ENCODE results near the gene RYR1. TPM values are rescaled to one million over a fixed set of nuclear protein-coding genes. Genes with fewer than 3 reads are reported as not detected.

RYR1 gene
- total RNA-seq, 1 experiment from 2014 or later, result 0.45 TPM

DNA sequence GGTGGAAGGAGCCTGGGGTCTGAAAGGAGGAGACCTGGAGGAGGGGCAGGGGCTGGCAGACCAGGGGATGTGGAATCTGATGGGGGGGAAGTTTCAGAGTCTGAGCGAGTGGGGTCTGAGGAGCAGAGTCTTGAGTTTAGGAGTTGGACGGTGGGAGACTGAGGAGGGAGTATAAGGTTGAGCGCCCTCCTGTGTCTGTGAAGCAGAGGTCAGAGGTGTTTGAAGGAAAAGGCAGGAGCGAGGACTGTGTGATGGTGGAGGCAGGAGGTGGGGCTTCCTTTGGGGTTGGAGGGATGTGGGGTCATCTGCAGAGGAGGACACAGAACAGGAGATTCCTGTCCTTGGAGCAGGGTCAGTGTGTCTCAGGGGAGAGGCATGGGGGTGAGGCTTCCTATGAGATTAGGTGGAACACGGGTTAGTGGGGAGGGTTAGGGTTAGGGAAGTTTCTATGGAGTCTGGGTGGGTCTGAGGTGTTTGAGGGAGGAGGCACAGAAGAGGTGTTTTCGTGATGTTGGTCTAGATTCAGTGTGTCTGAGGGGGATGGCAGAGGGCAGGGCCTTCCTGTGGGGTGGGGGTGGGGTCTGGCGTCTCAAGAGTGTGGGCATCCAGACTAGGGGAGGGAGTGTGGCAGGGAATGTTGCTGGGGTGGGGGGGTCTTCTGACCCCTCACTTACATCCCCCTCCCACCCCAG lies 8.3 kb downstream of the RYR1 start:
- Histone ChIP-seq H3K36me3 (ENCODE audit: insufficient read depth, low read length) (no peaks in the 10 kb centered on the region), H3K9me3 (ENCODE audit: low read length) (no peaks in the 10 kb centered on the region), H3K9ac (ENCODE audit: low read length) (no peak overlapping the region), H3K27me3 (ENCODE audit: low read length) (no peaks in the 10 kb centered on the region), H3K79me2 (ENCODE audit: low read length) (no peaks in the 10 kb centered on the region), H3K4me3 (ENCODE audit: low read length) (no peak overlapping the region), H3K4me1 (ENCODE audit: low read length) (no peaks in the 10 kb centered on the region), H3K9me2 (replicated peaks; ENCODE audit: insufficient read depth, low read length) (no peaks in the 10 kb centered on the region), H2AFZ (ENCODE audit: low read length) (no peak overlapping the region), H4K20me1 (ENCODE audit: insufficient read depth, low read depth, low read length) (no peaks in the 10 kb centered on the region), H3K27ac (ENCODE audit: low read length) (no peak overlapping the region), H3K4me2 (ENCODE audit: low read depth, low read length, poor library complexity, severe bottlenecking) (no peak overlapping the region)
- peak; percentile 65 for DNase-seq

DNA sequence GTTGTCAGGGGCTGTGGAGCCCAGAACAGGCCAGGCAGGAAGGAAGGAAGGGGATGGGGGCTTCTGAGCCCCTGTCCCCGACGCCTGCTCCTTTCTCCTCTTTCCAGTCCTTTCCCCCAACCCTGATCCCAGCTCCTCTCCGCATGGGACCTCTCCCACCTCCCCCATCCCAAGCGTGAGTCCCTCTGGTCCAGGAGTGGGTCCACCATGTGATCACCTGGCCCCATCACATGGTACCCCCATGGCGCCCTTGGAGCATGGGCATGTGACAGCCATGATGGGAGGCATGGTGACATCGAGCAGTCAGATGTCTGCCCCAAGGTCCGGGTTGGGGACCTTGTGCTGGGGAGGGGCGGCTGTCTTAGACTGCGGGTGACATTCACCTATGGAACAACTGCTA lies 9.2 kb downstream of the RYR1 start:
- no peaks in the 10 kb centered on the region for H3K27me3 ChIP-seq (ENCODE audit: low read length)
- no peak for DNase-seq
- no peaks in the 10 kb centered on the region for H4K20me1 ChIP-seq (ENCODE audit: insufficient read depth, low read depth, low read length)
- no peaks in the 10 kb centered on the region for H3K36me3 ChIP-seq (ENCODE audit: insufficient read depth, low read length)
- H3K79me2 ChIP-seq (ENCODE audit: low read length), result no peaks in the 10 kb centered on the region
- H3K9me3 ChIP-seq (ENCODE audit: low read length), result no peaks in the 10 kb centered on the region
- H3K4me3 ChIP-seq (ENCODE audit: low read length), result no peak overlapping the region
- no peaks in the 10 kb centered on the region for H3K9me2 ChIP-seq (replicated peaks; ENCODE audit: insufficient read depth, low read length)
- H3K4me2 ChIP-seq (ENCODE audit: low read depth, low read length, poor library complexity, severe bottlenecking), result no peak overlapping the region
- H3K9ac ChIP-seq (ENCODE audit: low read length), result no peak overlapping the region
- H2AFZ ChIP-seq (ENCODE audit: low read length), result no peak overlapping the region
- H3K4me1 ChIP-seq (ENCODE audit: low read length), result no peaks in the 10 kb centered on the region
- no peak overlapping the region for H3K27ac ChIP-seq (ENCODE audit: low read length)

DNA sequence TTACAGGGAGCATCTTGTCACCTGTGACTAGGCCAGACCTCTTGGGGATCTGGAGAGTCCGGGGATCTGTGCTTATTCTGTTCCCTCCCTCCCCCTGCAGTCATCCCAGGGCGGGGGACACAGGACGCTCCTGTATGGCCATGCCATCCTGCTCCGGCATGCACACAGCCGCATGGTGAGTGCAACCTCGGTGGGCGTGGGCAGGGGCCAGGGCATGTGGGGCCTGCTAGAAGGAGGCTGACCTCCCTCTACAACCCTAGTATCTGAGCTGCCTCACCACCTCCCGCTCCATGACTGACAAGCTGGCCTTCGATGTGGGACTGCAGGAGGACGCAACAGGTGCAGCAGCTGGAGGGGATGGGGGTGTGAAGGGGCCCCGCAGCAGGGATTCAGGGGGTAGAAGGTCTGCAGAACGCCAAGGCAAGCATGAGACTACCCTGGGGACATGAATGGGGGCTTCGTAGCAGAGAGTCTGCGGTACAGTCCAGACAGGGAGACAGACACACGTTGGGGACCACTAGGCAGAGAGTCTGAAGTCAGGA lies 10.0 kb downstream of the RYR1 start:
- Histone ChIP-seq H3K4me1 (ENCODE audit: low read length) (no peaks in the 10 kb centered on the region), H3K27me3 (ENCODE audit: low read length) (no peaks in the 10 kb centered on the region), H3K9me2 (replicated peaks; ENCODE audit: insufficient read depth, low read length) (no peaks in the 10 kb centered on the region), H4K20me1 (ENCODE audit: insufficient read depth, low read depth, low read length) (no peaks in the 10 kb centered on the region), H3K79me2 (ENCODE audit: low read length) (no peaks in the 10 kb centered on the region), H2AFZ (ENCODE audit: low read length) (no peak overlapping the region), H3K4me3 (ENCODE audit: low read length) (no peak overlapping the region), H3K9me3 (ENCODE audit: low read length) (no peaks in the 10 kb centered on the region), H3K4me2 (ENCODE audit: low read depth, low read length, poor library complexity, severe bottlenecking) (no peak overlapping the region), H3K9ac (ENCODE audit: low read length) (no peak overlapping the region), H3K36me3 (ENCODE audit: insufficient read depth, low read length) (no peaks in the 10 kb centered on the region), H3K27ac (ENCODE audit: low read length) (no peak overlapping the region)
- no peak for DNase-seq

DNA sequence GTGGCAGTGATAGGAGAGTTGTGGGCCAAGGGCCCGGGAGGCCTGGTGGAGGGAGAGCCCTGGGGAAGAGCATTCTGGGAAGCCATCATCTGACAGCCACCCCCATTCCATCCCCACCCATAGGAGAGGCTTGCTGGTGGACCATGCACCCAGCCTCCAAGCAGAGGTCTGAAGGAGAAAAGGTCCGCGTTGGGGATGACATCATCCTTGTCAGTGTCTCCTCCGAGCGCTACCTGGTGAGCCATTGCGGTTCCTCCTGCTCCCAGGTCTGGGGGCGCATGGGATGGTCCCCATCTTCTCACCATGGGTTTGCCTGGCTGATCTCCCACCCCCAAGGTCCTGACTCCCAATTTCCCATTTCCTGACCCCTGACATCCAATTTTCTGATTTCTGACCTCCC lies 10.5 kb downstream of the RYR1 start:
- no peak for DNase-seq
- no peak overlapping the region for H2AFZ ChIP-seq (ENCODE audit: low read length)
- H3K27ac ChIP-seq (ENCODE audit: low read length), result no peak overlapping the region
- H3K9me3 ChIP-seq (ENCODE audit: low read length), result no peaks in the 10 kb centered on the region
- no peaks in the 10 kb centered on the region for H3K9me2 ChIP-seq (replicated peaks; ENCODE audit: insufficient read depth, low read length)
- H3K9ac ChIP-seq (ENCODE audit: low read length), result no peak overlapping the region
- H3K79me2 ChIP-seq (ENCODE audit: low read length), result no peaks in the 10 kb centered on the region
- H3K4me2 ChIP-seq (ENCODE audit: low read depth, low read length, poor library complexity, severe bottlenecking), result no peak overlapping the region
- no peaks in the 10 kb centered on the region for H3K27me3 ChIP-seq (ENCODE audit: low read length)
- H3K4me1 ChIP-seq (ENCODE audit: low read length), result no peaks in the 10 kb centered on the region
- H4K20me1 ChIP-seq (ENCODE audit: insufficient read depth, low read depth, low read length), result no peaks in the 10 kb centered on the region
- H3K4me3 ChIP-seq (ENCODE audit: low read length), result no peak overlapping the region
- H3K36me3 ChIP-seq (ENCODE audit: insufficient read depth, low read length), result no peaks in the 10 kb centered on the region

DNA sequence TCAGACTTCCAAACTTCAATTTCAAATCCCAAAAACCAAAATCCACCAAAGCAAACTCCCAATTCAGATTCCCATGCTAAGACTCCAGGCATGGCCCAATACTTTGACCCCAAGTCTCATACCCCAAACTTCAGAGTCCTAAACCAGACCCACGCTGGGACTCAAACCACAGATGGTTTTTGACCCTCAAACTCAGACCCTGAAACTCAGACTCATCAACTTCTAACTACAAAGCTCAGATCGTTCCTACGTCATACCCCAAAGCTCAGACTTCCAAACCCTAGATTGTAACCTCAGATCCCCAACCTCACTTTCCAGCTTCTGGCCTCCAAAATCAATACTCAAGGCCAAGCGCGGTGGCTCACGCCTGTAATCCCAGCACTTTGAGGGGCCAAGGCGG lies 11.9 kb downstream of the RYR1 start:
- no peaks in the 10 kb centered on the region for H3K27me3 ChIP-seq (ENCODE audit: low read length)
- H3K79me2 ChIP-seq (ENCODE audit: low read length), result no peaks in the 10 kb centered on the region
- H4K20me1 ChIP-seq (ENCODE audit: insufficient read depth, low read depth, low read length), result no peaks in the 10 kb centered on the region
- H3K27ac ChIP-seq (ENCODE audit: low read length), result no peak overlapping the region
- no peaks in the 10 kb centered on the region for H3K36me3 ChIP-seq (ENCODE audit: insufficient read depth, low read length)
- H3K9me3 ChIP-seq (ENCODE audit: low read length), result no peaks in the 10 kb centered on the region
- no peak overlapping the region for H2AFZ ChIP-seq (ENCODE audit: low read length)
- no peak overlapping the region for H3K9ac ChIP-seq (ENCODE audit: low read length)
- H3K4me2 ChIP-seq (ENCODE audit: low read depth, low read length, poor library complexity, severe bottlenecking), result no peak overlapping the region
- no peaks in the 10 kb centered on the region for H3K4me1 ChIP-seq (ENCODE audit: low read length)
- no peak for DNase-seq
- H3K9me2 ChIP-seq (replicated peaks; ENCODE audit: insufficient read depth, low read length), result no peaks in the 10 kb centered on the region
- no peak overlapping the region for H3K4me3 ChIP-seq (ENCODE audit: low read length)

DNA sequence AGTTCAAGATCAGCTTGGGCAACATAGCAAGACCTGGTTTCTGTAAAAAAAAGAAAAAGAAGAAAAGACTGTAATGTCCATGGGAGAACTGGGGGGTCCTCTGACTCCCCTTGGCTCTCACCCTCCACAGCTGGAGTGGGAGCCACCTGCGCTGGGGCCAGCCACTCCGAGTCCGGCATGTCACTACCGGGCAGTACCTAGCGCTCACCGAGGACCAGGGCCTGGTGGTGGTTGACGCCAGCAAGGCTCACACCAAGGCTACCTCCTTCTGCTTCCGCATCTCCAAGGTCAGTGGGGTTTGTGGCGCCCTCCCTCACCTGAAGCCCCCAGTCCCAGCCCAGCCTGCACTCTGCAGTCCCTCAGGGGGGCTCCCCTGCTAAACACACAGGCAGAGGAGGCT lies 14.7 kb downstream of the RYR1 start:
- H3K4me1 ChIP-seq (ENCODE audit: low read length), result no peaks in the 10 kb centered on the region
- H3K79me2 ChIP-seq (ENCODE audit: low read length), result no peaks in the 10 kb centered on the region
- no peaks in the 10 kb centered on the region for H3K9me3 ChIP-seq (ENCODE audit: low read length)
- H3K27me3 ChIP-seq (ENCODE audit: low read length), result no peaks in the 10 kb centered on the region
- no peak overlapping the region for H3K9ac ChIP-seq (ENCODE audit: low read length)
- no peaks in the 10 kb centered on the region for H4K20me1 ChIP-seq (ENCODE audit: insufficient read depth, low read depth, low read length)
- H2AFZ ChIP-seq (ENCODE audit: low read length), result no peak overlapping the region
- DNase-seq, result no peak
- H3K36me3 ChIP-seq (ENCODE audit: insufficient read depth, low read length), result no peaks in the 10 kb centered on the region
- no peaks in the 10 kb centered on the region for H3K9me2 ChIP-seq (replicated peaks; ENCODE audit: insufficient read depth, low read length)
- no peak overlapping the region for H3K4me2 ChIP-seq (ENCODE audit: low read depth, low read length, poor library complexity, severe bottlenecking)
- no peak overlapping the region for H3K27ac ChIP-seq (ENCODE audit: low read length)
- H3K4me3 ChIP-seq (ENCODE audit: low read length), result no peak overlapping the region

DNA sequence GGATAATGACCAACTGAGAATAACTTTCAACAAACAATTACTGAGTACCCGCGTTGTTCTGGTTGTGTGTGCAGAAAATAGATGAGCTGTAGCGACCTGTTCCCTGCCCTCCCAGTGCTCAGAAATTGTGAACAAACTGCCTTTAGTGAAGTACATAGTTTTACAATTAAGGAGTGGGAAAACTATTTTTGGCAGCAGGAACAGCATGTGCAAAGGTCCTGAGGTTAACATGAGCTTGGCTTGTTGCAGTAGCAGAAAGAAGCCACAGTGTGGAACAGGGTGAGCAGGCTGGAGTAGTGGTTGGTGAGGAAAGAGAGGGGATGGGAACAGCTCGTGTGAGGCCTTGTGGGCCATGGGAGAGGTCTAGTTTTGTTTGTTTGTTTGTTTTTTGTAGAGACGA lies 16.0 kb downstream of the RYR1 start:
- Histone ChIP-seq H3K4me1 (ENCODE audit: low read length) (no peaks in the 10 kb centered on the region), H4K20me1 (ENCODE audit: insufficient read depth, low read depth, low read length) (no peaks in the 10 kb centered on the region), H2AFZ (ENCODE audit: low read length) (no peak overlapping the region), H3K4me3 (ENCODE audit: low read length) (no peak overlapping the region), H3K4me2 (ENCODE audit: low read depth, low read length, poor library complexity, severe bottlenecking) (no peak overlapping the region), H3K9me3 (ENCODE audit: low read length) (no peaks in the 10 kb centered on the region), H3K79me2 (ENCODE audit: low read length) (no peaks in the 10 kb centered on the region), H3K27me3 (ENCODE audit: low read length) (no peaks in the 10 kb centered on the region), H3K9me2 (replicated peaks; ENCODE audit: insufficient read depth, low read length) (no peaks in the 10 kb centered on the region), H3K36me3 (ENCODE audit: insufficient read depth, low read length) (no peaks in the 10 kb centered on the region), H3K27ac (ENCODE audit: low read length) (no peak overlapping the region), H3K9ac (ENCODE audit: low read length) (no peak overlapping the region)
- DNase-seq, result no peak

DNA sequence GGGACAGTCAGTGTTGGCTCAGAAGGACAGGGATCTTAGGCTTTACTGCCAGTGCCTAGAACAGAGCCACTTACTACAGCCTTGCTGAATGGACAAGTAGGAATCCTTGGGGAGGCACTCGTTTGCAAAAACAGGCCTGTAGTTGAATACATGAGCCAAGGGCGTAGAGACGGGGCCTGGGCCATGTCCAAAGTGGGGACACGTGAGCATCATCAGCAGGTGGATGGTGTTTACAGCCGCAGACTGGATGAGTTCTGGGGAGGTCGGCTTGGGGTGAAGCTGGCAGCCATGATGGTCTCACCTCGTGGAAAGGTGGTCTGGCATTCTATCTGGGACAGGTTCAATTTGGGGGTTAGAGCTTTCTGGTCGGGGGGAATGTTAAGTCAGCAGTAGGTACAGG lies 17.5 kb downstream of the RYR1 start:
- no peaks in the 10 kb centered on the region for H3K79me2 ChIP-seq (ENCODE audit: low read length)
- H4K20me1 ChIP-seq (ENCODE audit: insufficient read depth, low read depth, low read length), result no peaks in the 10 kb centered on the region
- H3K4me2 ChIP-seq (ENCODE audit: low read depth, low read length, poor library complexity, severe bottlenecking), result no peak overlapping the region
- no peaks in the 10 kb centered on the region for H3K36me3 ChIP-seq (ENCODE audit: insufficient read depth, low read length)
- no peaks in the 10 kb centered on the region for H3K4me1 ChIP-seq (ENCODE audit: low read length)
- H3K9me2 ChIP-seq (replicated peaks; ENCODE audit: insufficient read depth, low read length), result no peaks in the 10 kb centered on the region
- no peak overlapping the region for H2AFZ ChIP-seq (ENCODE audit: low read length)
- H3K9ac ChIP-seq (ENCODE audit: low read length), result no peak overlapping the region
- no peak overlapping the region for H3K27ac ChIP-seq (ENCODE audit: low read length)
- no peaks in the 10 kb centered on the region for H3K9me3 ChIP-seq (ENCODE audit: low read length)
- no peak overlapping the region for H3K4me3 ChIP-seq (ENCODE audit: low read length)
- no peak for DNase-seq
- no peaks in the 10 kb centered on the region for H3K27me3 ChIP-seq (ENCODE audit: low read length)

Data from Karpas-422 (cell line).